GM06990 (cell line): ENCODE measurements around the gene FLNB.

Experiments
- DNase-seq: peaks from one replicate; pipeline ENCODE4 v3.0.0-alpha.2; 2011; ENCODE audit not compliant: insufficient read length; ENCODE audit errors: extremely low read depth
- H3K27me3 ChIP-seq: replicated peaks from 2 replicates; pipeline ENCODE4 v1.6.0; 2011; ENCODE audit warnings: low read length; ENCODE audit not compliant: control insufficient read depth, insufficient read depth
- H3K36me3 ChIP-seq: 2 replicates; pipeline ENCODE4 v1.5.1; 2011; ENCODE audit warnings: low read length; ENCODE audit not compliant: control insufficient read depth, insufficient read depth
- H3K4me3 ChIP-seq: replicated peaks from 2 replicates; pipeline ENCODE4 v1.5.1; 2011; ENCODE audit warnings: low read depth, mild to moderate bottlenecking, control low read depth, low read length
- TF ChIP-seq, protein P1 (sequence below): IDR thresholded peaks from 2 replicates; pipeline ENCODE4 v1.5.1; 2011; ENCODE audit warnings: low read length, control low read depth, mild to moderate bottlenecking, inconsistent platforms; ENCODE audit not compliant: insufficient read depth, poor library complexity, severe bottlenecking

FLNB gene

DNA sequence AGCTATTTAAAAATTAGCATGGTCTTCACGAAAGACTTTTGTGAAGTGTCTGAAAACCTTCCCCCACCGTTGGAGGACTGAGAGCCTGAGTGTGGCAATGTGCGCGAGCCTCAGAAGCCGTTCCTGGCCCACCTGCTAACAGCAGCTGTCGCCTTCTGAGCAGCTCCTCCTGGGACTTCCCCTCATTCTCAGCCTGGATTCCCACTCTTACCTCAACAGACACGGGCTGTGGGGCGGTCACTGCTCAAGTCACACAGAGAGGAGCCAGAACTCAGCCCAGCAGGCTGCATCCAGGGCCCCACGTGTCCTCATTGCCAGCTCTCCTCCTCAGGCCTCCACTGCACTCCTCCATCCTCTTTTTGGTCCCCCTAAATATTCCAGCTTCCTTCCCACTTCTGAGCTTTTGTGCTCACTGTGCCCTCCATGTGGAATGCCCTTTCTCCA, 194.7 kb downstream of the FLNB start:
- H3K27me3 ChIP-seq = no peaks in the 10 kb centered on the region
- no peaks in the 10 kb centered on the region; the same call in 1 of the 2 replicates for H3K36me3 ChIP-seq
- peak; percentile 73 for DNase-seq
- TF ChIP-seq, protein P1, sequence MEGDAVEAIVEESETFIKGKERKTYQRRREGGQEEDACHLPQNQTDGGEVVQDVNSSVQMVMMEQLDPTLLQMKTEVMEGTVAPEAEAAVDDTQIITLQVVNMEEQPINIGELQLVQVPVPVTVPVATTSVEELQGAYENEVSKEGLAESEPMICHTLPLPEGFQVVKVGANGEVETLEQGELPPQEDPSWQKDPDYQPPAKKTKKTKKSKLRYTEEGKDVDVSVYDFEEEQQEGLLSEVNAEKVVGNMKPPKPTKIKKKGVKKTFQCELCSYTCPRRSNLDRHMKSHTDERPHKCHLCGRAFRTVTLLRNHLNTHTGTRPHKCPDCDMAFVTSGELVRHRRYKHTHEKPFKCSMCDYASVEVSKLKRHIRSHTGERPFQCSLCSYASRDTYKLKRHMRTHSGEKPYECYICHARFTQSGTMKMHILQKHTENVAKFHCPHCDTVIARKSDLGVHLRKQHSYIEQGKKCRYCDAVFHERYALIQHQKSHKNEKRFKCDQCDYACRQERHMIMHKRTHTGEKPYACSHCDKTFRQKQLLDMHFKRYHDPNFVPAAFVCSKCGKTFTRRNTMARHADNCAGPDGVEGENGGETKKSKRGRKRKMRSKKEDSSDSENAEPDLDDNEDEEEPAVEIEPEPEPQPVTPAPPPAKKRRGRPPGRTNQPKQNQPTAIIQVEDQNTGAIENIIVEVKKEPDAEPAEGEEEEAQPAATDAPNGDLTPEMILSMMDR = no peak
- no peak overlapping the region for H3K4me3 ChIP-seq

DNA sequence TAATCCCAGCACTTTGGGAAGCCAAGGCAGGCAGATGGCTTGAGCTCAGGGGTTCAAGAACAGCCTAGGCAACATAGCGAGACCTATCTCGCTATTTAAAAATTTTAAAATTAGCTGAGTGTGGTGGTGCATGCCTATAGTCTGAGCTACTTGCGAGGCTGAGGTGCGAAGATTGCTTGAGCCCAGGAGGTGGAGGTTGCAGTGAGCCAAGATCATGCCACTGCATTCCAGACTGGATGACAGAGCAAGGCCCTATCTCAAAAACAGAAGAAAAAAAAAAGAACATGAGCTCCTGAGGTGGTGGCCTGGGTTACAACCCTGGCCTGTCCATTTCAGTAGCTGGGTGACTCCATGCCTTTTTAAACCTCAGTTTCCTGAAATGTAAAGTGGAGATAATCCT, 195.3 kb downstream of the FLNB start:
- Histone ChIP-seq H3K4me3 (no peak overlapping the region), H3K36me3 (no peaks in the 10 kb centered on the region; the same call in 1 of the 2 replicates)
- TF ChIP-seq, protein P1 = no peak

DNA sequence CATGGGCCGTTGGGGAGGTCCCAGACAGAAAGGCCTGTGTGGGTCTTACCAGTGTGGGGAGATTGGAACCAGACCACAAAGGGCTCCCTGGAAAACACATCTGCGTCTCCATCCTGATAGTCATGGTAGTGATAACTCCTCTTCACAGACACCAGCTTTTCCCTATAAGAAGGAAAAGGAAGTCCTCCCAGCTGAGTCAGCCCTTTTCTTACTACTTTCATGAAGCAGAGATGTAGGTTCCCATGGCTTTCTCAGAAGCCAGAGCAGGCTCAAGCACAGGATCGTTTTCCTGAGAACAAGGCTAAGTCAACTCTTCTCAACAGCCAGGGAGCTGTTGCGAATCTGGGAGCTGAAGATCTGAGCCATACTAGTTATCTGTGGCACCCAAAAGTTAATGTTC, 196.5 kb downstream of the FLNB start:
- no peaks in the 10 kb centered on the region for H3K27me3 ChIP-seq
- no peak for DNase-seq
- TF ChIP-seq, protein P1 = no peak
- H3K4me3 ChIP-seq = no peak overlapping the region
- H3K36me3 ChIP-seq = no peaks in the 10 kb centered on the region; the same call in 1 of the 2 replicates

More for the DNA sequence above, 195.3 kb downstream of the FLNB start:
- H3K27me3 ChIP-seq = no peaks in the 10 kb centered on the region
- DNase-seq = no peak

DNA sequence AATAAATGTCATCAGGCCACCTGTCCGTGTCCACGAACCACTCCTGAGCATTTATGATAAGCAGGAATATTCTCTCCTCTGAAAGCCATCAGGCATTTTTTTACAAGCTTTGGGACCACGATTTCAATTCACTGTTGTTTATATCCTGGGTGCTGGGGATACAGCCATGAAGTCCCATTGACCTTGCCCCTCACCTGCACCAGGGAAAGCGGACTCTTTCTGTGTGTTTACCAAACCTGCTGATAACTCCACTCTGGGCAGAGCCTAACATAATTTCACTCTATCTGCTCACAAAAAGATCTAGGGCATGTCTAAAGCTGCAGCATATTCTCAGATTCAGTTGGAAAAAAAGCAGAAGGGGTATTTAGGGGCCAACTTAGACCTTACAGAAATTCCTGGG, 197.8 kb downstream of the FLNB start:
- DNase-seq = no peak
- H3K36me3 ChIP-seq = no peaks in the 10 kb centered on the region; the same call in 1 of the 2 replicates
- H3K27me3 ChIP-seq = no peaks in the 10 kb centered on the region
- no peak overlapping the region for H3K4me3 ChIP-seq
- TF ChIP-seq, protein P1 = no peak

DNA sequence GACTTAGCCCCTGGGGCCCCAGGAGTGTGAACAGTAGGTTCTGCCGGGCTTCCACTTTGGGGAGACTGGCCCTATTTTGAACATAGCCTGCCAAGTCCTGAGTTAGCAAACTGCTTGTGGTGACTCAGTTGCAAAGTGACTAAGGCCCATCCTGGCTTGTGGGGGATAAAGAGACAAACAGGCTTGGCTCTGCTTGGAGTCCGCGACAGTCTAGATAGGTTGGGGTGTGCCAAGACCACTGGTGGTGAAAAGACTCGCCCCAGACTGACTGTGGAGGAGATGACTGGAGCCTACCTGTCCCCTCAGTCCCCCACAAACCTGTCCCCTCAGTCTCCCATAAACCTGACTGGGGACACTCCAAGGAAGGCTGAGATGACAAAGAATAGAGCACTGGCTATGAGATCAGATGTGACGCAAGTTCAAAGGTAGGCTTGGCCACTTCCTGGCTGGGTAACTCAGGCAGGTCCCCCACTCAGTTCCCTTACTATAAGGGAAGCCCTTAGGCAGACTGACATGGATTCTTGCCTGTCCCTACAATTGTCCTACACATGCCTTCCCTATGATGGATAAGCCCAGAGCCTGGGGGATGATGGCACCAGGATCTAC, 198.3 kb downstream of the FLNB start:
- TF ChIP-seq, protein P1 = no peak
- no peaks in the 10 kb centered on the region for H3K27me3 ChIP-seq

More for the DNA sequence above, 198.3 kb downstream of the FLNB start:
- no peaks in the 10 kb centered on the region; the same call in 1 of the 2 replicates for H3K36me3 ChIP-seq
- DNase-seq = peak; percentile 41
- H3K4me3 ChIP-seq = no peak overlapping the region
